GM19099 (cell line): ENCODE data around the gene PLBD1.

Source experiments
- POLR2A ChIP-seq: IDR thresholded peaks from 3 replicates; pipeline ENCODE4 v1.6.1; 2011; ENCODE audit warnings: low read depth; ENCODE audit not compliant: insufficient read length; ENCODE audit errors: extremely low read depth

PLBD1 gene

GRCh38 chr12:14479004-14479403, 88.7 kb downstream of the PLBD1 start:
- no peak for TF ChIP-seq POLR2A

DNA sequence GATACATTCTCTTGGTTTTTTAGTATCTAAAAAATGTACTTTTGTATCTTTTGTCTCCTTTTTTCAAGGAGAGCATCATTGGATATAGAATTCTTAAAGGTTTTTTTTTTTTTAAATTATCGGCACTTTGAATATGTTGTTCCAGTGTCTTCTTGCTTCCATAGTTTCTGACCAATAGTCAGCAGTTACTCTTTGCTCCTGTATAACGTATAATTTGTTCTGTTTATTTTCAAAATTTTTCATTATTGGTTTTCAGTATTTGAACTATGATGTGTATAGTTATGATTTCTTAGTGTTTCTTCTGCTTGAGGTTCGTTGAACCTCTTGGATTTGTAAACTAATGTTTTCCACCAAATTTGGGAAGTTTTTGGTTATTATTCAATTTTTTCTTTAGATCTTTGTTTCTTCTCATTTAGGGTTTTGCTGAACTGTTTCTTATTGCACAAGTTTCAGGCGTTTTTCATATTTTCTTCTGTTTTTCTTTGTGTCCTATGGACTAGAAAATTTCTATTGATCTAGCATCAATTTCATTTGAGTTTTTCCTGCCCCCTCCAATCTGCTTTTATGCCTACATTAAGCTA, 93.9 kb downstream of the PLBD1 start:
- TF ChIP-seq POLR2A: no peak

- no peak for TF ChIP-seq POLR2A
Measured at GRCh38 chr12:14471497-14471896, 96.2 kb downstream of the PLBD1 start.

- TF ChIP-seq POLR2A: no peak
Measured at GRCh38 chr12:14460212-14460841, 107.4 kb downstream of the PLBD1 start.

DNA sequence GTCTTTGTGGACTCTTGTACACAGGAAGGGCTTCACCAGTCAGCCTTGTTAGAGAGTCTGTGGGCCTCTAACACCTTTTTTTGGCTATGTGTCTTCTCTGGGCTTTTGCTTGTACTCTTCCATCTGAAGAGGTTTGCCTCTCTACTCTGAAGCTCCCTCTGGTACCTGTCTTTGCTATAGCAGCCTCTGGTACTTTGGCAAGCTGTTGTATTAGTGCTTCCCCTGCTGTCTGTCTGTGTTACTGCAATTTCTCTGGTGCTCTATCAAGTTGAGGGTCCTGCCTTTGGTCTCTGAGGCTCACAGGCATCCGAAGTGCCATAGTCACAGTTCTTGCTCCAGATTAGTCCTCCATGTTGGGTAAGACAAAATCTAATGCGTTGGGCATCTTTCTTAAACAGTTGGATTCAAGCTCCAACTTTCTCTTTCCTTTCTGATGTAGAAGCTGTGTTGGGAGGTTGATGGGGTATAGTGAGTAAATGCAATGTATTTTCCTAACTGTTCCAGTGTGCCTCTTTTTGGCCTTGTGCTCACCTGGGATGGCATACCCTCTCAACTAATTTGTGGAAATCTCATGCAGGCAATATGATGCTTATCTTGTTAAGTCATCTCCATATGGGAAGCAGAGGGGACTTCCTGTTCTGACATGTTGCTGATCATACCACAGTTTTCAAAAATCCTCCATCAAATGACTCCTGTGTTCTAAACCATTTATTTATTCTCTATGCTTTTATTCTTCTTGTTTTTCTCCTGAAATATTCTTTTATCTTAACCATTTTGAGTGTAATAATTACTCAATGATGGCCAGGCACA, 113.4 kb downstream of the PLBD1 start:
- TF ChIP-seq POLR2A: no peak
